GM12878 (cell line): ENCODE measurements around the gene SLC25A47. TPM values are rescaled to one million over a fixed set of nuclear protein-coding genes. Genes with fewer than 3 reads are reported as not detected.
A peak's percentile ranks its signal among the peaks of the same experiment; 100 is the strongest.

ENCODE experiments used
- ATAC-seq: fragments of 200-7000 bp; cut with Tn5 transposase; 3 replicates; pipeline ENCODE4 v1.9.1; 2020; ENCODE audit warnings: mild to moderate bottlenecking, moderate library complexity
- BruUV-seq: library from RNA; stranded (reverse); fragments of 400-500 nt; replicated peaks from 2 replicates; lab custom pipeline; 2021; lab: Mats Ljungman, UMichigan
- CTCF ChIA-PET: fragments of 300-600 bp; sonication (Branson Sonifier 250); formaldehyde crosslinking; extraction: SDS; loops from one replicate; lab custom pipeline; 2021; ENCODE audit warnings: inconsistent platforms; lab: Yijun Ruan, JAX
- POLR2A ChIA-PET: fragments of 350-600 bp; formaldehyde crosslinking; extraction: SDS; loops from one replicate; lab custom pipeline; 2021; ENCODE audit warnings: inconsistent platforms; lab: Charles Lee
- RAD21 ChIA-PET: fragments of 300-600 bp; sonication (Branson Sonifier 250); formaldehyde crosslinking; loops from one replicate; lab custom pipeline; 2023; ENCODE audit warnings: antibody characterized with exemption; ENCODE audit not compliant: unreplicated experiment; lab: Charles Lee
- SMC1A ChIA-PET: fragments of 300-600 bp; sonication (Branson Sonifier 250); formaldehyde crosslinking; loops from one replicate; lab custom pipeline; 2023; ENCODE audit not compliant: unreplicated experiment, uncharacterized antibody; lab: Charles Lee
- DNase-seq: peaks from one replicate; pipeline ENCODE4 v3.0.0-alpha.2; 2011; ENCODE audit warnings: low read depth, low spot score
- FAIRE-seq: peaks from 3 replicates; lab custom pipeline; 2011; peaks lifted over from hg19 to GRCh38; lab: Jason Lieb, UNC
- H2AFZ ChIP-seq: 2 replicates; pipeline ENCODE4 v1.6.0; 2011; ENCODE audit warnings: low read depth, low read length, control low read depth; ENCODE audit not compliant: control insufficient read depth
- H3K27ac ChIP-seq: 2 replicates; pipeline ENCODE4 v1.5.1; 2011; ENCODE audit warnings: control low read depth; ENCODE audit not compliant: control insufficient read depth, insufficient read depth
- H3K27me3 ChIP-seq, 2 experiments: replicated peaks in 1 of 2; 2 replicates each; pipeline versions ENCODE4 v1.6.0 to v1.6.1; 2011; ENCODE audit warnings: low read length in 1 of 2; ENCODE audit not compliant: control insufficient read depth in 2 of 2, insufficient read depth in 2 of 2
- H3K36me3 ChIP-seq, 2 experiments: 2 replicates each; pipeline ENCODE4 v1.5.1; 2011; ENCODE audit warnings: low read length in 1 of 2; ENCODE audit not compliant: control insufficient read depth in 2 of 2, insufficient read depth in 2 of 2
- H3K4me1 ChIP-seq: 2 replicates; pipeline ENCODE4 v1.6.1; 2011; ENCODE audit warnings: mild to moderate bottlenecking, low read length, moderate library complexity, mixed read lengths; ENCODE audit not compliant: control insufficient read depth, insufficient read depth
- H3K4me2 ChIP-seq: 2 replicates; pipeline ENCODE4 v1.6.0; 2011; ENCODE audit warnings: control low read depth; ENCODE audit not compliant: control insufficient read depth, insufficient read depth
- H3K4me3 ChIP-seq: fragments of 200-600 bp; sonication (generic); 2 replicates; pipeline ENCODE4 v1.5.1; 2016
- H3K79me2 ChIP-seq: 2 replicates; pipeline ENCODE4 v1.6.0; 2011; ENCODE audit warnings: low read length; ENCODE audit not compliant: control insufficient read depth, insufficient read depth
- H3K9ac ChIP-seq: 2 replicates; pipeline ENCODE4 v1.8.0; 2011; ENCODE audit warnings: low read length, control low read depth, mixed read lengths; ENCODE audit not compliant: control insufficient read depth, insufficient read depth
- H3K9me3 ChIP-seq: replicated peaks from 3 replicates; pipeline ENCODE4 v1.5.1; 2011; ENCODE audit warnings: mild to moderate bottlenecking, low read length; ENCODE audit not compliant: control insufficient read depth, insufficient read depth
- H4K20me1 ChIP-seq: 2 replicates; pipeline ENCODE4 v1.6.0; 2011; ENCODE audit not compliant: control insufficient read depth, insufficient read depth
- RUNX3 ChIP-seq: IDR thresholded peaks from 2 replicates; pipeline ENCODE4 v1.6.1; 2012; ENCODE audit warnings: low read length, inconsistent platforms
- ZNF217 ChIP-seq: fragments of 450-650 bp; IDR thresholded peaks from 2 replicates; pipeline ENCODE4 v1.6.1; 2017; ENCODE audit warnings: antibody characterized with exemption, mild to moderate bottlenecking
- WGBS: methylation state at CpG from one replicate; pipeline ENCODE4 v1.1.6; 2016; ENCODE audit warnings: low lambda C conversion rate; ENCODE audit not compliant: insufficient replicate concordance, insufficient coverage; ENCODE audit errors: missing lambda C conversion rate; 5-methylcytosine and 5-hydroxymethylcytosine counted together
- in situ Hi-C: fragments of 300-500 bp; cut with MboI; formaldehyde crosslinking; loops from 9 replicates; pipeline ENCODE4 v1.14.3; 2018; ENCODE audit warnings: mixed read lengths
- intact Hi-C: fragments of 100-400 bp; cut with micrococcal nuclease; formaldehyde crosslinking; loops from one replicate; pipeline ENCODE4 v1.14.2; 2022; ENCODE audit not compliant: unreplicated experiment
- polyA plus RNA-seq, 11 experiments: library from polyadenylated mRNA; depleted of rRNA in 4 of 11; unstranded in 6 of 11; stranded (reverse) in 5 of 11; fragments of >200 nt; fragmentation: Nextera tagmentation in 4 of 11; fragmentation: Illumina TruSeq in 1 of 11; extraction: Ambion mirVana in 4 of 11; extraction: Trizol in 1 of 11; gene quantifications; 1 replicate in 1 of 11; 2 replicates in 10 of 11; pipeline versions ENCODE4 v1.2.1 to v1.2.3, GENCODE V29; 2011 to 2016; ENCODE audit warnings: inconsistent platforms in 2 of 11, missing spikeins in 2 of 11, low read depth in 1 of 11
- total RNA-seq, 4 experiments: library from RNA; depleted of rRNA in 3 of 4; stranded (reverse); fragments of >200 nt in 3 of 4; fragmentation: Illumina TruSeq in 1 of 4; extraction: Trizol in 1 of 4; gene quantifications; 2 replicates each; pipeline versions ENCODE4 v1.2.1 to v1.2.3, GENCODE V29; 2013 to 2021
- TF ChIP-seq, protein P1 (sequence below): fragments of 450-650 bp; IDR thresholded peaks from 2 replicates; pipeline ENCODE4 v1.6.1; 2016; ENCODE audit warnings: mild to moderate bottlenecking
- TF ChIP-seq, protein P2 (sequence below): IDR thresholded peaks from 2 replicates; pipeline ENCODE4 v1.6.1; 2011; ENCODE audit warnings: mild to moderate bottlenecking, low read depth, low read length, moderate library complexity; ENCODE audit not compliant: insufficient replicate concordance

SLC25A47 gene
- total and polyA plus RNA-seq, 10 of the 15 experiments (the other 5 are each of a cell fraction or from before 2014, with no cell fraction given), result 0.14 TPM; not detected in 9

DNA sequence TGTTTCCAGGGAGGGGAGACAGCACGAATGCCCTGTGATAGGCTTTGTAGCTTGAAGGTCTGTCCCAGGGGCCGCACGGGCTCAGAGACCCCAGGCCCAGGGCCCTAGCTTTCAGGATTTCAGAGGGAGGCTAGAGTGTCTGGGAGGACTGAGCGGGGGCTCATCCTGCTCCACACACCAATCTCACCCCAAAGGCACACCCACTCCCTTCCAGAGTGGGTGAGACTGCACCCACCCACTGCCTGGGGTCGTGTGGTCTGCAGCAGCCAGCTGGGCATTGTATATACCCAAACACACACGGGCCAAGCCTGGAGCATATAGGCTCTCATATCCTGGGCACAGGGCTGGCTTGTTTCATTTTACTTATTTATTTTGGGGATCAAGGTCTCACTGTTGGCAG, 5.8 kb upstream of the SLC25A47 start:
- no peaks in the 10 kb centered on the region for H3K36me3 ChIP-seq
- no peaks in the 10 kb centered on the region for H3K79me2 ChIP-seq
- ATAC-seq, result no peak
- intact Hi-C loops (no loop called here), in situ Hi-C loops (no loop called here)
- H3K9ac ChIP-seq, result no peak overlapping the region
- no peaks in the 10 kb centered on the region for H4K20me1 ChIP-seq
- no peaks in the 10 kb centered on the region for H3K9me3 ChIP-seq
- WGBS, result 73% methylated on average over 6 of the region's 6 CpGs
- TF ChIP-seq RUNX3, result no peak
- TF ChIP-seq, protein P1, sequence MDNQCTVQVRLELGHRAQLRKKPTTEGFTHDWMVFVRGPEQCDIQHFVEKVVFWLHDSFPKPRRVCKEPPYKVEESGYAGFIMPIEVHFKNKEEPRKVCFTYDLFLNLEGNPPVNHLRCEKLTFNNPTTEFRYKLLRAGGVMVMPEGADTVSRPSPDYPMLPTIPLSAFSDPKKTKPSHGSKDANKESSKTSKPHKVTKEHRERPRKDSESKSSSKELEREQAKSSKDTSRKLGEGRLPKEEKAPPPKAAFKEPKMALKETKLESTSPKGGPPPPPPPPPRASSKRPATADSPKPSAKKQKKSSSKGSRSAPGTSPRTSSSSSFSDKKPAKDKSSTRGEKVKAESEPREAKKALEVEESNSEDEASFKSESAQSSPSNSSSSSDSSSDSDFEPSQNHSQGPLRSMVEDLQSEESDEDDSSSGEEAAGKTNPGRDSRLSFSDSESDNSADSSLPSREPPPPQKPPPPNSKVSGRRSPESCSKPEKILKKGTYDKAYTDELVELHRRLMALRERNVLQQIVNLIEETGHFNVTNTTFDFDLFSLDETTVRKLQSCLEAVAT, result no peak
- TF ChIP-seq, protein P2, sequence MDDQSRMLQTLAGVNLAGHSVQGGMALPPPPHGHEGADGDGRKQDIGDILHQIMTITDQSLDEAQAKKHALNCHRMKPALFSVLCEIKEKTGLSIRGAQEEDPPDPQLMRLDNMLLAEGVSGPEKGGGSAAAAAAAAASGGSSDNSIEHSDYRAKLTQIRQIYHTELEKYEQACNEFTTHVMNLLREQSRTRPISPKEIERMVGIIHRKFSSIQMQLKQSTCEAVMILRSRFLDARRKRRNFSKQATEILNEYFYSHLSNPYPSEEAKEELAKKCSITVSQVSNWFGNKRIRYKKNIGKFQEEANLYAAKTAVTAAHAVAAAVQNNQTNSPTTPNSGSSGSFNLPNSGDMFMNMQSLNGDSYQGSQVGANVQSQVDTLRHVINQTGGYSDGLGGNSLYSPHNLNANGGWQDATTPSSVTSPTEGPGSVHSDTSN, result no peak
- TF ChIP-seq ZNF217, result no peak
- SMC1A ChIA-PET, result no interaction called here
- POLR2A ChIA-PET, result no interaction called here
- no peaks in the 10 kb centered on the region for H3K27me3 ChIP-seq
- H3K4me3 ChIP-seq, result no peak overlapping the region
- H3K4me1 ChIP-seq, result peaks cover 10% of the 10 kb centered on the region
- no TSS peak for BruUV-seq
- H2AFZ ChIP-seq, result no peak overlapping the region
- RAD21 ChIA-PET, result no interaction called here
- peak; percentile 64 for FAIRE-seq
- H3K27ac ChIP-seq, result no peak overlapping the region
- CTCF ChIA-PET, result interaction anchor here (0.7 kb wide), 1 partner anchor 58 kb away, joined by 3 read pairs; a partner anchor contains a TSS
- no peak overlapping the region for H3K4me2 ChIP-seq
- DNase-seq, result no peak
